Measurements from ENCODE around the gene COL27A1. TPM values are rescaled to one million over a fixed set of nuclear protein-coding genes. Genes with fewer than 3 reads are reported as not detected.

COL27A1 gene
- total and polyA plus RNA-seq, 12 donors = 3.0 to 99.8 (median 11.9) TPM

GRCh38 chr9:114258866-114259797 is 103.8 kb downstream of the COL27A1 start:
- WGBS, 4 donors = 65 to 80% (median 69%) methylated on average over 6 of the region's 6 CpGs
- Histone ChIP-seq H3K27me3 (no peaks in the 10 kb centered on the region), H3K4me3 (no peak overlapping the region), H3K27ac (no peak overlapping the region), H3K9me3 (replicated peaks in 1 of 3) (no peaks in the 10 kb centered on the region), H3K36me3 (replicated peaks in 1 of 2) (peaks cover 0 to 2% of the 10 kb centered on the region in 2 donors), H3K4me1 (replicated peaks in 1 of 2) (no peaks in the 10 kb centered on the region)
- no peak for DNase-seq
- TF ChIP-seq POLR2A (IDR thresholded peaks at IDR 0.05) (no peak), CTCF (IDR thresholded peaks at IDR 0.05) (no peak)
- intact Hi-C loops (cut with DNase I) = no loop called here

GRCh38 chr9:114259798-114260523 is 104.6 kb downstream of the COL27A1 start:
- WGBS, 4 donors = 68 to 83% (median 73%) methylated on average over 10 to 15 of the region's 15 CpGs
- no peak for DNase-seq
- intact Hi-C loops (cut with DNase I) = no loop called here
- Histone ChIP-seq H3K27ac (no peak overlapping the region), H3K36me3 (replicated peaks in 1 of 2) (peaks cover 0 to 6% of the 10 kb centered on the region in 2 donors), H3K9me3 (replicated peaks in 1 of 3) (no peaks in the 10 kb centered on the region), H3K4me3 (no peak overlapping the region), H3K27me3 (no peaks in the 10 kb centered on the region), H3K4me1 (replicated peaks in 1 of 2) (no peaks in the 10 kb centered on the region)
- TF ChIP-seq POLR2A (IDR thresholded peaks at IDR 0.05) (no peak), CTCF (IDR thresholded peaks at IDR 0.05) (no peak)

- intact Hi-C loops (cut with DNase I) = no loop called here
- H3K9me3 ChIP-seq (replicated peaks in 1 of 3) = no peaks in the 10 kb centered on the region
- TF ChIP-seq POLR2A (IDR thresholded peaks at IDR 0.05) (no peak), CTCF (IDR thresholded peaks at IDR 0.05) (no peak)
- no peaks in the 10 kb centered on the region for H3K27me3 ChIP-seq
- H3K4me1 ChIP-seq (replicated peaks in 1 of 2) = no peaks in the 10 kb centered on the region
- no peak overlapping the region for H3K4me3 ChIP-seq
- H3K27ac ChIP-seq = no peak overlapping the region
- peaks cover 0 to 6% of the 10 kb centered on the region in 2 donors for H3K36me3 ChIP-seq (replicated peaks in 1 of 2)
- WGBS, 4 donors = 80 to 98% (median 88%) methylated on average over 9 to 10 of the region's 10 CpGs
- no peak for DNase-seq
Measured at GRCh38 chr9:114261026-114261425, 105.7 kb downstream of the COL27A1 start.

- no peak overlapping the region for H3K27ac ChIP-seq
- 77 to 100% (median 89%) methylated on average over 2 to 9 of the region's 9 CpGs for WGBS, 4 donors
- no peaks in the 10 kb centered on the region for H3K27me3 ChIP-seq
- no peaks in the 10 kb centered on the region for H3K9me3 ChIP-seq (replicated peaks in 1 of 3)
- no peak overlapping the region for H3K4me3 ChIP-seq
- no peak for DNase-seq
- H3K4me1 ChIP-seq (replicated peaks in 1 of 2) = no peaks in the 10 kb centered on the region
- peaks cover 0 to 6% of the 10 kb centered on the region in 2 donors for H3K36me3 ChIP-seq (replicated peaks in 1 of 2)
- TF ChIP-seq CTCF (IDR thresholded peaks at IDR 0.05) = no peak
- TF ChIP-seq POLR2A (IDR thresholded peaks at IDR 0.05) = no peak
- intact Hi-C loops (cut with DNase I) = no loop called here
Measured at GRCh38 chr9:114261987-114262386, 106.7 kb downstream of the COL27A1 start.

All from adrenal gland (tissue), 12 donors.